ENCODE data around the gene ARHGEF37. TPM values are rescaled to one million over a fixed set of nuclear protein-coding genes. Genes with fewer than 3 reads are reported as not detected.

Gene ARHGEF37, protein sequence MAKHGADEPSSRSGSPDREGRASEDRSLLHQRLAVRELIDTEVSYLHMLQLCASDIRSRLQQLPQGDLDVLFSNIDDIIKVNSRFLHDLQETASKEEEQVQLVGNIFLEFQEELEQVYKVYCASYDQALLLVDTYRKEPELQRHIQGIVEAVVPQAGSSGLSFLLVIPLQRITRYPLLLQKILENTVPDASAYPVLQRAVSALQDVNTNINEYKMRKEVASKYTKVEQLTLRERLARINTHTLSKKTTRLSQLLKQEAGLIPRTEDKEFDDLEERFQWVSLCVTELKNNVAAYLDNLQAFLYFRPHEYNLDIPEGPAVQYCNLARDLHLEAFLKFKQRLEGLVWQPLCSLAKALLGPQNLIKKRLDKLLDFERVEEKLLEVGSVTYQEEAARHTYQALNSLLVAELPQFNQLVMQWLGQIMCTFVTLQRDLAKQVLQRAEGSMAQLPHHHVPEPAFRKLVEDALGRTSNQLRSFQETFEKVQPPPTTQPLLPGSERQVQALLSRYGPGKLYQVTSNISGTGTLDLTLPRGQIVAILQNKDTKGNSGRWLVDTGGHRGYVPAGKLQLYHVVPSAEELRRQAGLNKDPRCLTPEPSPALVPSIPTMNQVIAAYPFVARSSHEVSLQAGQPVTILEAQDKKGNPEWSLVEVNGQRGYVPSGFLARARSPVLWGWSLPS
- total RNA-seq (2022; extraction: Qiagen RNA extraction): 0.72 to 1.2 TPM (median 0.87 TPM) in 5 replicates

DNA sequence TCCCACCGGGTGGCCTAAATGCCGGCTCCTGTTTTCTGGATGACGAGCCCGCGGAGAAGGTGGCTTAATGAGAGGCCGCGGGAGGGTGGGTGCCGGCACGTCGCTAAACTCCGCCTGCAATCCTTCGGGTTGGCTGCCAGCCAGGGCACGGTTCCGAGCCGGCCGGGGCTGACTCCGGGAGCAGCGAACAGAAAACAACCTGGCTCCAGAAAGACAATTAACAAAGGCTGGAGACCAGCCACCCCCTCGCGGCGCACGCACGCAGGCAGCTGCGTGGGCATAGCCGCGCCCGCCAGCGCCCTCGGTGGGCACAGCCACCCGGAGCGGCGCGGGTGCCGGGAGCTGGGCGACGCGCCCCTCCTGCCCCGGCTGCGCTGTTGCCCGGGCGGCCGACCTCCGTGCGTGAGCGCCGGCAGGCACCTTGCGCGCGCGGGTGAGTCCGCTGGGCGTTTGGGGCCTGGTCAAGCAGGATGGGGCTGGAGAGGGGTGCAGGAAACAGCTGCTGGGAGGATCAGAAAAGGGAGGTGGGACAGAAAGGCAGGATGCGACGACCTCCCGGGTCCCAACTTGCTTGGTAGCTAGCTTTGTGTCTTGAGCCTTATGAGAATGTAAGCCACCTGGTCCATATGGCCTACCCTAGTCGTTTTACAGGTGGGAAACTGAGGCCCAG, at the start of gene ARHGEF37:
TSS of gene ARHGEF37 (plus strand) at position 307 of the 670 bp plus-strand sequence. CDS start 16,272 bp downstream, outside the sequence.

DNA sequence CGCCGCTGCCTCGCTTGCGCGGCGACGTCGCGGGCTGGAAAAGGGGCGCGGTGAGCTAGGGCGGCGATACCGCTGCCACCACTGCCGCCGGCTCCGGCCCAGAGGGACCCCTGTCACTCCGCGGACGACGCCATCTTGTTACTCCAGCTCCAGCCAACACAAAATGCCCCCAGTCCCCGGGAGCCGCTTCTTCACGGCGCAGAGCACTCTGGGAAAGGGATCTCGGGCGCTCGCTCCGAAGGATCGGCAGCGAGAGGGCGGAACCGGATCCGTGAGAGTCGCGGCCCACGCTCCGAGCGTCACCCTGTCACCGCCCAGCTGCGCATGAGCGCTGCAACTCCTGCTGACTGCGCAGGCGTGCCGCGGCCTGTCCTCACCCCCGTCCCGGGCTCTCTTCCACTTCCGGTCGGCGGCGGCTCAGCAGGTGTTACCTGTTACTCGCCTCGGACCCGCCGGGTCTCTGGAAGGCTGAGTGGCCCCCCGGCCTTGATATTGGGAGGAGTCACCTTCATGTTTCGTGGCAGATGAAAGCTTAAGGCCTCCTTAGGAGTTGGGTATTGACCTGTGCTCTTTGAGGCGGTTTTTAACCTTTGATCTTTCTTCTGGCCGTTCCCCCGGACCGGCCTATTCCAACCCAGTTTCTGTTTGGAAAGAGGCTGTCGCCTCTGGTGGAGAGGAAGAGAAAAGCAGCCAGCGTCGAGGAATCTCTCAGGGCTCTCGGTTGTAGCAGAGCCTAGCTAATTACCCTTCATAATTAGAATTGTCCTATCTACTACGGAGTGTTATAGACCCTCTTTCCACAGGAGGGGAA, 29.9 kb upstream of the ARHGEF37 start, which contains the start of gene CSNK1A1:
TSS of gene CSNK1A1 (minus strand) at position 213 of the 811 bp plus-strand sequence. CDS start 475 bp downstream, outside the sequence.

Other genes starting within 250 kb of the ARHGEF37 start
- gene GRPEL2, start 236.0 kb upstream of the ARHGEF37 start, total RNA-seq (2022; extraction: Qiagen RNA extraction): 6.0 to 8.5 TPM (median 7.5 TPM) in 5 replicates
- gene PCYOX1L, start 223.5 kb upstream of the ARHGEF37 start, total RNA-seq (2022; extraction: Qiagen RNA extraction): 2.6 to 2.9 TPM (median 2.6 TPM) in 5 replicates
- gene IL17B, start 202.2 kb upstream of the ARHGEF37 start, total RNA-seq (2022; extraction: Qiagen RNA extraction): 0.18 TPM in 1 of 5 replicates, not detected in the others
- 113 to 136 TPM (median 125 TPM) in 5 replicates for gene CSNK1A1, start 30.1 kb upstream of the ARHGEF37 start, total RNA-seq (2022; extraction: Qiagen RNA extraction)
- gene PPARGC1B, start 148.8 kb downstream of the ARHGEF37 start, total RNA-seq (2022; extraction: Qiagen RNA extraction): 2.6 to 3.6 TPM (median 3.0 TPM) in 5 replicates